Fibroblast of lung (primary cell): ENCODE data around the gene BTNL9.

Experiments used
- EZH2 ChIP-seq: IDR thresholded peaks from 2 replicates; pipeline ENCODE4 v1.5.1; 2012; ENCODE audit warnings: low read length, control low read depth, mild to moderate bottlenecking; ENCODE audit errors: missing control alignments
- TF ChIP-seq, protein P1 (sequence below), 2 donors: IDR thresholded peaks in 1 of 2; conservative IDR thresholded peaks in 1 of 2; 1 replicate in 1 of 2; 2 replicates in 1 of 2; pipeline ENCODE4 v1.5.1; 2011 to 2012; ENCODE audit warnings: low read length in 2 of 2, control low read depth in 1 of 2, inconsistent platforms in 1 of 2, low read depth in 1 of 2, mild to moderate bottlenecking in 1 of 2

DNA sequence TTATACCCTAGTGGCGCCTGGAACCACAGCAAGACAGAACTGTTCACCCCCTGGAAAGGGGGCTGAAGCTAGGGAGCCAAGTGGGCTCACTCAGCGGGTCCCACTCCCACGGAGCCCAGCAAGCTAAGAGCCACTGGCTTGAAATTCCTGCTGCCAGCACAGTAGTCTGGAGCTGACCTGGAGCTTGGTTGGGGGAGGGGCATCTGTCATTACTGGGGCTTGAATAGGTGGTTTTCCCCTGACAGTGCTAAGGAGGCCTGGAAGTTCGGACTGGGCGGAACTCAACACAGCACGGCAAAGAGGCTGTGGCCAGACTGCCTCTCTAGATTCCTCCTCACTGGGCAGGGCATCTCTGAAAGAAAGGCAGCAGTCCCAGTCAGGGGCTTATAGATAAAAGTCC is 31.9 kb upstream of the BTNL9 start:
- TF ChIP-seq, protein P1, sequence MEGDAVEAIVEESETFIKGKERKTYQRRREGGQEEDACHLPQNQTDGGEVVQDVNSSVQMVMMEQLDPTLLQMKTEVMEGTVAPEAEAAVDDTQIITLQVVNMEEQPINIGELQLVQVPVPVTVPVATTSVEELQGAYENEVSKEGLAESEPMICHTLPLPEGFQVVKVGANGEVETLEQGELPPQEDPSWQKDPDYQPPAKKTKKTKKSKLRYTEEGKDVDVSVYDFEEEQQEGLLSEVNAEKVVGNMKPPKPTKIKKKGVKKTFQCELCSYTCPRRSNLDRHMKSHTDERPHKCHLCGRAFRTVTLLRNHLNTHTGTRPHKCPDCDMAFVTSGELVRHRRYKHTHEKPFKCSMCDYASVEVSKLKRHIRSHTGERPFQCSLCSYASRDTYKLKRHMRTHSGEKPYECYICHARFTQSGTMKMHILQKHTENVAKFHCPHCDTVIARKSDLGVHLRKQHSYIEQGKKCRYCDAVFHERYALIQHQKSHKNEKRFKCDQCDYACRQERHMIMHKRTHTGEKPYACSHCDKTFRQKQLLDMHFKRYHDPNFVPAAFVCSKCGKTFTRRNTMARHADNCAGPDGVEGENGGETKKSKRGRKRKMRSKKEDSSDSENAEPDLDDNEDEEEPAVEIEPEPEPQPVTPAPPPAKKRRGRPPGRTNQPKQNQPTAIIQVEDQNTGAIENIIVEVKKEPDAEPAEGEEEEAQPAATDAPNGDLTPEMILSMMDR (conservative IDR thresholded peaks at IDR 0.05 in 1 of 2, IDR thresholded peaks at IDR 0.05 in 1 of 2; ENCODE audit: low read depth in 1 of 2, low read length in 2 of 2), result no peak
- TF ChIP-seq EZH2, result no peak
